Stomach (tissue), 9 donors: Measurements from ENCODE around the gene ACO2. TPM values are rescaled to one million over a fixed set of nuclear protein-coding genes. Genes with fewer than 3 reads are reported as not detected.

Source experiments
- DNase-seq, 2 donors: peaks; one replicate each; pipeline versions ENCODE4 v3.0.0 to v3.0.0-alpha.2; 2013 to 2019
- H3K27ac ChIP-seq, 5 donors: fragments of 200-600 bp in 4 of 5; sonication (generic) in 4 of 5; one replicate each; pipeline ENCODE4 v1.5.1; 2013 to 2019; ENCODE audit warnings: mild to moderate bottlenecking in 1 of 5, moderate library complexity in 1 of 5
- H3K27me3 ChIP-seq, 3 donors: fragments of 200-600 bp; sonication (generic); one replicate each; pipeline ENCODE4 v1.5.1; 2017 to 2019; ENCODE audit warnings: mixed run types in 1 of 3
- H3K36me3 ChIP-seq, 4 donors: fragments of 200-600 bp; sonication (generic); 1 replicate in 3 of 4; 2 replicates in 1 of 4; pipeline ENCODE4 v1.5.1; 2016 to 2019
- H3K4me1 ChIP-seq, 4 donors: fragments of 200-600 bp; sonication (generic); one replicate each; pipeline ENCODE4 v1.5.1; 2016 to 2019
- H3K4me3 ChIP-seq, 4 donors: fragments of 200-600 bp; sonication (generic) in 3 of 4; one replicate each; pipeline ENCODE4 v1.5.1; 2016 to 2019; ENCODE audit warnings: mild to moderate bottlenecking in 1 of 4
- H3K9me3 ChIP-seq, 4 donors: fragments of 200-600 bp; sonication (generic); one replicate each; pipeline ENCODE4 v1.5.1; 2016 to 2019
- EP300 ChIP-seq: sonication (generic); formaldehyde crosslinking; IDR thresholded peaks from one replicate; pipeline ENCODE4 v1.6.1; 2017; ENCODE audit warnings: antibody characterized with exemption
- POLR2A ChIP-seq, 4 donors: fragments of 450-650 bp; IDR thresholded peaks; one replicate each; pipeline ENCODE4 v1.6.1; 2016; ENCODE audit warnings: antibody characterized with exemption in 4 of 4, control low read depth in 2 of 4, mild to moderate bottlenecking in 1 of 4, moderate library complexity in 1 of 4
- POLR2AphosphoS5 ChIP-seq, 3 donors: sonication (generic); formaldehyde crosslinking; IDR thresholded peaks; one replicate each; pipeline ENCODE4 v1.6.1; 2016; ENCODE audit warnings: antibody characterized with exemption in 3 of 3
- WGBS, 5 donors: extraction: QIAGEN DNeasy Blood & Tissue Kit in 3 of 5; methylation state at CpG; one replicate each; pipeline versions ENCODE4 v1.1.5 to v1.1.7; 2013 to 2018; 5-methylcytosine and 5-hydroxymethylcytosine counted together
- intact Hi-C: fragments of 100-400 bp; cut with DNase I; formaldehyde crosslinking; loops from one replicate; pipeline ENCODE4 v1.15.1; 2023; ENCODE audit warnings: low total_unique reads
- polyA plus RNA-seq, 3 donors: library from polyadenylated mRNA; stranded (reverse); fragments of 200-250 nt; gene quantifications; one replicate each; pipeline ENCODE4 v1.2.3, GENCODE V29; 2013
- total RNA-seq, 5 donors: library from RNA; depleted of rRNA; stranded (reverse); fragments of >200 nt; gene quantifications; one replicate each; pipeline versions ENCODE4 v1.1.0 to v1.2.3, GENCODE V29; 2014 to 2016
- TF ChIP-seq, protein P1 (sequence below), 7 experiments: fragments of 450-650 bp in 4 of 7; fragments of 200-600 bp in 3 of 7; sonication (generic) in 3 of 7; IDR thresholded peaks; one replicate each; pipeline ENCODE4 v1.5.1; 2016 to 2019; ENCODE audit warnings: antibody characterized with exemption in 7 of 7, control low read depth in 2 of 7, mild to moderate bottlenecking in 1 of 7
- donor health status: healthy with polysubstance abuse.
- donor health status: Bipolar disorder and iron deficiency.
- donor health status: healthy.

ACO2 gene
- total and polyA plus RNA-seq, 8 donors, result 46.6 to 238 (median 90.1) TPM

DNA sequence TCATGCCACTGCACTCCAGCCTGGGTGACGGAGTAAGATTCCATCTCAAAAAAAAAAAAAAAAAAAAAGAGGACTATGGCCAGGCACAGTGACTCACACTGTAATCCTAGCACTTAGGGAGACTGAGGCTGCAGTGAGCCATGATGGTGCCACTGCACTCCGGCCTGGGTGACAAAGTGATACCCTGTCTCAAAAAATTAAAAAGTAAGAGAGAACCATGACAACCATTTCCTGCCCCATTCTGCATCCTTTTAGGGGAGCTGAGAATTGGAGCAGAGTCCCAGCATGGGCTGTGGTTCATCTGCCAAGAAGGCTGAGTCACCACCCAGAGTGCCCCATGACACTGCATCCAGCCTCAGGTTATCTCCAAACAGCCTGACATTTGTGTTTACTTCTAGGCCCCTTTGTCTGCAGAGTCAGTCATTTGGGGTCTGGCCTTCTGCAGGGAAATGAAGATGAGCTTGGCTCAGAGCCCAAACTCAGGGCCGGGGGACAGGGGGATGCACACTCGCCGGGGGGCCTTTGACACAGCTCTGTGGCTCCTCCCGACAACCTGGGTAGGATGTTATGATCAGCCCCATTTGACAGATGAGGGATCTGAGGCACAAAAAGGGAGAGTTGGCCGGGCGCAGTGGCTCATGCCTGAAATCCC is 96.6 kb downstream of the ACO2 start:
- Histone ChIP-seq H3K9me3 (no peaks in the 10 kb centered on the region), H3K27ac (peak overlapping the region in 4 of 5 donors; percentile 26 to 72 (median 48)), H3K4me1 (peaks cover 0 to 48% (median 22%) of the 10 kb centered on the region in 4 donors), H3K36me3 (no peaks in the 10 kb centered on the region), H3K27me3 (peaks cover 0 to 5% (median 1%) of the 10 kb centered on the region in 3 donors), H3K4me3 (no peak overlapping the region)
- DNase-seq, result peak in 1 of 2 donors; percentile 58
- WGBS, 5 donors, result 41 to 69% (median 58%) methylated on average over 8 of the region's 8 CpGs
- TF ChIP-seq EP300 (no peak), POLR2AphosphoS5 (IDR thresholded peaks at IDR 0.05) (peak in 1 of 3 donors; percentile 26), POLR2A (IDR thresholded peaks at IDR 0.05) (no peak)
- TF ChIP-seq, protein P1, sequence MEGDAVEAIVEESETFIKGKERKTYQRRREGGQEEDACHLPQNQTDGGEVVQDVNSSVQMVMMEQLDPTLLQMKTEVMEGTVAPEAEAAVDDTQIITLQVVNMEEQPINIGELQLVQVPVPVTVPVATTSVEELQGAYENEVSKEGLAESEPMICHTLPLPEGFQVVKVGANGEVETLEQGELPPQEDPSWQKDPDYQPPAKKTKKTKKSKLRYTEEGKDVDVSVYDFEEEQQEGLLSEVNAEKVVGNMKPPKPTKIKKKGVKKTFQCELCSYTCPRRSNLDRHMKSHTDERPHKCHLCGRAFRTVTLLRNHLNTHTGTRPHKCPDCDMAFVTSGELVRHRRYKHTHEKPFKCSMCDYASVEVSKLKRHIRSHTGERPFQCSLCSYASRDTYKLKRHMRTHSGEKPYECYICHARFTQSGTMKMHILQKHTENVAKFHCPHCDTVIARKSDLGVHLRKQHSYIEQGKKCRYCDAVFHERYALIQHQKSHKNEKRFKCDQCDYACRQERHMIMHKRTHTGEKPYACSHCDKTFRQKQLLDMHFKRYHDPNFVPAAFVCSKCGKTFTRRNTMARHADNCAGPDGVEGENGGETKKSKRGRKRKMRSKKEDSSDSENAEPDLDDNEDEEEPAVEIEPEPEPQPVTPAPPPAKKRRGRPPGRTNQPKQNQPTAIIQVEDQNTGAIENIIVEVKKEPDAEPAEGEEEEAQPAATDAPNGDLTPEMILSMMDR (IDR thresholded peaks at IDR 0.05), result no peak
- intact Hi-C loops, result no loop called here

DNA sequence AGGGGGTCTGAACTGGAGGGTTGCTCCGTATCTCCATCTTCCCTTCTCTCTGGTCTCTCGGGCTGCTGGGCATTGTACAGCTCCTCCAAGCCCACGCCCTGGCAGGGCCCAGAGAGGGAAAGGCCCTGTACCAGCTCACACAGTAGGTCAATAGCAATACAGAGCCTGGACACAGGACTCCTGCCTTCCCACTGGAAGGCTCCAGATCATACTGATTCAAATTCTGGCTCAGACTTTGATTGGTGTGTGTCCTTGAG is 98.5 kb downstream of the ACO2 start:
- Histone ChIP-seq H3K36me3 (no peaks in the 10 kb centered on the region), H3K9me3 (no peaks in the 10 kb centered on the region), H3K4me1 (peaks cover 0 to 31% (median 7%) of the 10 kb centered on the region in 4 donors), H3K27me3 (no peaks in the 10 kb centered on the region), H3K4me3 (no peak overlapping the region), H3K27ac (peak overlapping the region in 2 of 5 donors; percentile 2 to 5)
- intact Hi-C loops, result no loop called here
- DNase-seq, result no peak
- 66 to 75% (median 67%) methylated on average over 3 of the region's 3 CpGs for WGBS, 5 donors
- TF ChIP-seq POLR2A (IDR thresholded peaks at IDR 0.05), result no peak
- TF ChIP-seq POLR2AphosphoS5 (IDR thresholded peaks at IDR 0.05), result no peak
- TF ChIP-seq EP300, result no peak
- TF ChIP-seq, protein P1 (IDR thresholded peaks at IDR 0.05), result no peak

DNA sequence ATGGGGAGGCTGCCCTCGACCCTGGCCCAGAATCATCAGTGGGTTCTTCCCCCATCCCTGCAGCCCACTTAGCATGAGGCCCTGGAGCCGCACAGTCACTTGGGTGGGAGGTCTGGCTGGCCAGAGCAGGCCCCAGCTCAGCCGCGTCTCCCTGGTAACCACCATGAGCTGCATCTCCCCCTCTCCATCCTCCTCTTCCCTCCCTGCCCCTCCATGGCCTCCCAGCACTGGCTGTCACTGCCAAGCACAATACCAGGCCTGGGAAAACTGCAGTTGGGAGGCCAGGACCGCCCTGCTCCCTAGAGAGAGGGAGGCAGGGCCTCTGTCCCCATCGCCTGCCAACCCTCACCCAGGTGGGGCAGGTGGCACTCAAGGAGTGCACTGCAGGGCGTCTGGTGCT is 99.9 kb downstream of the ACO2 start:
- Histone ChIP-seq H3K27ac (no peak overlapping the region), H3K36me3 (no peaks in the 10 kb centered on the region), H3K4me1 (peaks cover 0 to 19% (median 7%) of the 10 kb centered on the region in 4 donors), H3K4me3 (no peak overlapping the region), H3K9me3 (no peaks in the 10 kb centered on the region), H3K27me3 (no peaks in the 10 kb centered on the region)
- peak in 1 of 2 donors; percentile 60 for DNase-seq
- intact Hi-C loops, result no loop called here
- WGBS, 5 donors, result 64 to 80% (median 77%) methylated on average over 7 of the region's 7 CpGs
- TF ChIP-seq EP300, result no peak
- TF ChIP-seq, protein P1 (IDR thresholded peaks at IDR 0.05), result no peak
- TF ChIP-seq POLR2A (IDR thresholded peaks at IDR 0.05), result no peak
- TF ChIP-seq POLR2AphosphoS5 (IDR thresholded peaks at IDR 0.05), result no peak

DNA sequence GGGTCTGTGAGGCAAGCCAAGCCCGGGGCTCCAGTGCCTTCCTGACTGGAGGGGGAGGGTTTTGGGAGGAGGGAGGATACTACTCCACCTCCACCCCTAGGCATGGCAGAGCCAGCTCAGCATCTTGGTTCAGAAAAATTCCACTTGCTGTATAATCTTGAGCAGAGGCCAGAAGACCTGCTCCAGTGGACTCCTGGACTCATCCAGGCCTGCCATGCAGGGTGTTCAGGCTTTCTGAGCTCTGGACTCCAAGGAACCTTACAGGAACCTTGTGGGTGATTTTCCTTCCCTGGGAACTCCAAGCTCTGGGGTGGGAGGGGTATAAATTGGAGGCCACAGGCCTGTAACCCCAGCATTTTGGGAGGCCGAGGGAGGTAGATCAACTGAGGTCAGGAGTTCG is 101.3 kb downstream of the ACO2 start:
- intact Hi-C loops, result no loop called here
- H3K27ac ChIP-seq, result no peak overlapping the region

More for the DNA sequence above, 101.3 kb downstream of the ACO2 start:
- no peak for DNase-seq
- H3K4me3 ChIP-seq, result no peak overlapping the region
- peaks cover 0 to 8% (median 7%) of the 10 kb centered on the region in 4 donors for H3K36me3 ChIP-seq
- WGBS, 5 donors, result 65 to 95% (median 80%) methylated on average over 2 to 3 of the region's 3 CpGs
- TF ChIP-seq, protein P1 (IDR thresholded peaks at IDR 0.05), result no peak
- no peak for TF ChIP-seq POLR2A (IDR thresholded peaks at IDR 0.05)
- no peak for TF ChIP-seq POLR2AphosphoS5 (IDR thresholded peaks at IDR 0.05)
- no peak for TF ChIP-seq EP300
- H3K4me1 ChIP-seq, result peaks cover 0 to 17% (median 9%) of the 10 kb centered on the region in 4 donors
- H3K9me3 ChIP-seq, result no peaks in the 10 kb centered on the region
- no peaks in the 10 kb centered on the region for H3K27me3 ChIP-seq
